A549 treated with ZK216348 at 1 μM for 4 hours (cell line): Measurements from ENCODE around the gene MRPL34. TPM values are rescaled to one million over a fixed set of nuclear protein-coding genes. Genes with fewer than 3 reads are reported as not detected.

Source experiments
- total RNA-seq: library from RNA; stranded (reverse); fragments of 200-300 nt; extraction: Qiagen RNA extraction; gene quantifications from 5 replicates; pipeline ENCODE4 v1.2.3, GENCODE V29; 2022; ENCODE audit warnings: low read depth

MRPL34 gene
- 40.0 to 98.7 TPM (median 87.8 TPM) in 5 replicates for total RNA-seq

GRCh38 chr19:17305517-17306284 is at the start of gene MRPL34:
Gene MRPL34 (plus strand): TSS chr19:17305872. CDS start chr19:17305893, 21 bp downstream.

GRCh38 chr19:17264641-17264979 is 41.1 kb upstream of the MRPL34 start, which contains the start of gene USHBP1:
Gene USHBP1 (minus strand): TSS chr19:17264745. CDS start chr19:17264299, 446 bp downstream.

GRCh38 chr19:17266975-17267788 is 38.5 kb upstream of the MRPL34 start, which contains the start of gene BABAM1:
Gene BABAM1 (plus strand): TSS chr19:17267443. CDS start chr19:17268807, 1,364 bp downstream.

DNA sequence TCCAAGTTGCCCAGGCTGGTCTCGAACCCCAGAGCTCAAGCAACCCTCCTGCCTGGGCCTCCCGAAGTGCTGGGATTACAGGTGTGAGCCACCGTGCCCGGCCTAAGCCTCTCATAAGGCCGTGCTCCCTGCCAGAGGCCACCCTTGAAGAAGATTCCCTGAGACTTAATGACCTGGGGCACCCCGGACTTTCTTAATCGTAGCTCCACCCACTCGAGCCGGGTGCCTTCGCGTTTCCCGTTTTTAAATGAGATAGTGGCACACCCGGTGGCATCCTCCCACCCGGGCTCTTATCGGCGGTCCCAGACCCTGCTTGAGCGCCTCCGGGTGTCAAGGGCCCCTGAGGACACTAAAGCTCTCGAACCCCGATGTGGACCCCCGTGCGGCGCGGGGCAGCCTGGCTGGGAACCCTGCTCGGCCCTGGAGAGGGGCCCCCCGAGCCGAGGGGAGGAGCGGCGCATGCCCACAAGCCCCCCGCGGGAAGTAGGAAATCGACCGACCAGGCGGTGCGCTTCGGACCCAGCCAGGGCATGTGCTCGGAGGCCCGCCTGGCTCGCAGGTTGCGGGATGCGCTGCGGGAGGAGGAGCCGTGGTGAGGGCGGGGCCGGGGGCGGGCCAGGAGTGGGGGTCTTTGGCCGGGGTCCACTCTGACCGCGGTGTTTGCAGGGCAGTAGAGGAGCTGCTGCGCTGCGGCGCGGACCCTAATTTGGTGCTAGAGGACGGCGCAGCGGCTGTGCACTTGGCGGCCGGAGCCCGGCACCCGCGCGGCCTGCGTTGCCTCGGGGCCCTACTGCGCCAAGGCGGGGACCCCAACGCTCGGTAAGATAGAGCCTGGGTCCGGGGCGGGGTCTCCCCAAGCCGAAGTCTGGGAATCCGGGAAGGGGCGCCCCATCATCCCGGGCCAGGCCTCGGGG is 24.0 kb upstream of the MRPL34 start, which contains the start of gene ANKLE1:
TSS of gene ANKLE1 (plus strand) at position 511 of the 914 bp plus-strand sequence. CDS start at position 531, 20 bp downstream.

GRCh38 chr19:17303167-17303939 is 2.3 kb upstream of the MRPL34 start, which contains the start of gene ABHD8:
Gene ABHD8 (minus strand): TSS chr19:17303425. CDS start chr19:17301616, 1,809 bp downstream.

GRCh38 chr19:17309198-17309964 is 3.7 kb downstream of the MRPL34 start, which contains the start of gene DDA1:
Gene DDA1 (plus strand): TSS chr19:17309563. CDS start chr19:17309655, 92 bp downstream.

DNA sequence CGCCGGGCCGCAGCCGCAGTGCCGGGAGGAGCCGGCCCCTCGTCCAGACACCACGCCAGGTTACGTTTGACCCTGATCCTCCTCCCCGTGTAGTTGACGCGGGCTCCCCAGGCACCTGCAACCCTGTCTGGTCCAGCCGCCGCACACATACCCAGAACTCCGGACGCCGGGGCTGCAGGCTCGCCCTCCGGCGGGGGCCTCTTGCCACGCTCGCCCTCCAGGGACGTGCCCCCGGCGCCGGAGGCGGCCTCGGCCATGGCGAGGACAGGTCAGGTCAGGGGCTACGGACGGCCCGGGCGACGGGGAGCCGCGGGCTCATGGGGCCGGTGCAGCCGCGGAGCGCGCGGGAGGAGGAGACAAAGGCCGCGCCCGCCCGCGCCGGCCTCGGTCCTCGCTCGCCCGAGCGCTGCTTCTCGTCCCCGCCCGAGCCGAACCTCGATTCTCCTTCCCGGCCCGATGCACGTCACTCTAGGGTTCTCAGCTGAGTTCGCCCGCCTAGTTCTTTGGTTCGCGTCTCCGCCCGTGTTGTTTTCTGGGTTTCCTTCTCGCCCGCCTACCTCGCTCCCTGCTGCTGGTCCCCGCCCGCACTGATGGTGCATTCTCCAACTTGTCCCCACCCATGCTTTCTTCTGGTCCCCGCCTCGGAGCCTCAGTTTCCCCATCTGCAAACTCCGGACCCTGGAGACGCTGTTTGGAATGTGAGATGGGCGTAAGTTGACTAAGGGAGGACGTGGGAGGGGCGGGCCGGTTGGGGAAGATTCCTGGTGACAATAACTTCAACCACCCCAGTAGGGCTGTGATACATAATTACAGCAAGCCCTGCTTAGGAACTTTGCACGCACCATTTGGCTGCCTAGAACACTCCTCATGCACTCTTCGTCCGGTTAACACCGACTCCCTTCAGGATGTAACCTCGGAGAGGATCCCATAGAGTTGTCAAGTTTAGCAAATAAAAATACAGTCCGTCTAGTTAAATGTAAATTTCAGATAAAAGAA is 29.0 kb downstream of the MRPL34 start, which contains the start of gene ANO8:
TSS of gene ANO8 (minus strand) at position 442 of the 996 bp plus-strand sequence. CDS start at position 257, 185 bp downstream.

GRCh38 chr19:17336872-17337674 is 31.4 kb downstream of the MRPL34 start, which contains the start of gene GTPBP3:
Gene GTPBP3 (plus strand): TSS chr19:17337553. CDS start chr19:17337612, 59 bp downstream.

Other genes with a start within 250 kb of the MRPL34 start
- gene HAUS8, start 230.4 kb upstream of the MRPL34 start, total RNA-seq: 13.7 to 17.1 TPM (median 15.3 TPM) in 5 replicates
- gene MYO9B, start 230.1 kb upstream of the MRPL34 start, total RNA-seq: 24.8 to 39.5 TPM (median 35.9 TPM) in 5 replicates
- gene USE1, start 90.5 kb upstream of the MRPL34 start, total RNA-seq: 12.2 to 17.8 TPM (median 16.3 TPM) in 5 replicates
- 8.0 to 13.5 TPM (median 11.6 TPM) in 5 replicates for gene OCEL1, start 79.6 kb upstream of the MRPL34 start, total RNA-seq
- 25.5 to 79.2 TPM (median 72.8 TPM) in 5 replicates for gene NR2F6, start 60.0 kb upstream of the MRPL34 start, total RNA-seq
- not detected in 5 replicates for gene USHBP1, start 41.1 kb upstream of the MRPL34 start, total RNA-seq
- gene BABAM1, start 38.4 kb upstream of the MRPL34 start, total RNA-seq: 58.2 to 67.7 TPM (median 62.6 TPM) in 5 replicates
- gene ANKLE1, start 24.0 kb upstream of the MRPL34 start, total RNA-seq: 0.12 to 0.90 TPM (median 0.52 TPM) in 5 replicates
- 2.0 to 3.2 TPM (median 3.1 TPM) in 5 replicates for gene ABHD8, start 2.4 kb upstream of the MRPL34 start, total RNA-seq
- 46.6 to 71.6 TPM (median 63.9 TPM) in 5 replicates for gene DDA1, start 3.7 kb downstream of the MRPL34 start, total RNA-seq
- gene ANO8, start 29.0 kb downstream of the MRPL34 start, total RNA-seq: 1.6 to 5.5 TPM (median 4.3 TPM) in 5 replicates
- gene GTPBP3, start 31.7 kb downstream of the MRPL34 start, total RNA-seq: 15.3 to 25.9 TPM (median 22.8 TPM) in 5 replicates
- gene PLVAP, start 71.5 kb downstream of the MRPL34 start, total RNA-seq: not detected in 5 replicates
- gene CCDC194, start 88.3 kb downstream of the MRPL34 start, total RNA-seq: not detected in 5 replicates
- gene BST2, start 99.8 kb downstream of the MRPL34 start, total RNA-seq: 0.23 to 0.35 TPM (median 0.32 TPM) in 3 of 5 replicates, not detected in the others
- 22.5 to 43.2 TPM (median 39.3 TPM) in 5 replicates for gene MVB12A, start 114.2 kb downstream of the MRPL34 start, total RNA-seq
- gene TMEM221, start 142.8 kb downstream of the MRPL34 start, total RNA-seq: 0.14 to 0.91 TPM (median 0.63 TPM) in 5 replicates
- gene NXNL1, start 155.1 kb downstream of the MRPL34 start, total RNA-seq: not detected in 5 replicates
- 1.7 to 3.6 TPM (median 2.8 TPM) in 5 replicates for gene SLC27A1, start 164.7 kb downstream of the MRPL34 start, total RNA-seq
- 41.7 to 79.6 TPM (median 75.4 TPM) in 5 replicates for gene PGLS, start 205.8 kb downstream of the MRPL34 start, total RNA-seq
- 46.5 to 80.8 TPM (median 73.0 TPM) in 5 replicates for gene COLGALT1, start 249.8 kb downstream of the MRPL34 start, total RNA-seq